Endodermal cell (in vitro differentiated cells): ENCODE measurements around the gene LTBP1. TPM values are rescaled to one million over a fixed set of nuclear protein-coding genes. Genes with fewer than 3 reads are reported as not detected.

Experiments used
- DNase-seq: peaks from one replicate; pipeline ENCODE4 v3.0.0-alpha.2; 2017
- H3K27ac ChIP-seq: 2 replicates; pipeline ENCODE4 v1.5.1; 2013; ENCODE audit warnings: mild to moderate bottlenecking, low read depth, low read length, moderate library complexity
- H3K27me3 ChIP-seq: 2 replicates; pipeline ENCODE4 v1.6.1; 2013; ENCODE audit warnings: mild to moderate bottlenecking, low read length, moderate library complexity; ENCODE audit not compliant: insufficient read depth, control insufficient read depth, poor library complexity, severe bottlenecking
- H3K36me3 ChIP-seq: 2 replicates; pipeline ENCODE4 v1.7.0; 2013; ENCODE audit warnings: mild to moderate bottlenecking, low read length, moderate library complexity; ENCODE audit not compliant: control insufficient read depth, insufficient read depth
- H3K4me1 ChIP-seq: one replicate; pipeline ENCODE4 v1.7.0; 2013; ENCODE audit warnings: low read length; ENCODE audit not compliant: control insufficient read depth, insufficient read depth
- H3K4me3 ChIP-seq: 2 replicates; pipeline ENCODE4 v1.5.1; 2013; ENCODE audit warnings: mild to moderate bottlenecking, low read length, moderate library complexity
- H3K9ac ChIP-seq: 2 replicates; pipeline ENCODE4 v1.6.1; 2013; ENCODE audit warnings: mild to moderate bottlenecking, low read length, moderate library complexity; ENCODE audit not compliant: poor library complexity, severe bottlenecking; ENCODE audit errors: extremely low read depth
- H3K9me3 ChIP-seq: 2 replicates; pipeline ENCODE4 v1.6.1; 2013; ENCODE audit warnings: mild to moderate bottlenecking, low read length, moderate library complexity; ENCODE audit not compliant: control insufficient read depth
- H3K27ac Mint-ChIP-seq: 2 replicates; pipeline ENCODE4 v1.8.0; 2020; ENCODE audit warnings: mixed read lengths
- H3K27me3 Mint-ChIP-seq: 2 replicates; pipeline ENCODE4 v1.8.0; 2021; ENCODE audit warnings: mild to moderate bottlenecking, mixed read lengths; ENCODE audit not compliant: insufficient read depth
- H3K36me3 Mint-ChIP-seq: 2 replicates; pipeline ENCODE4 v1.8.0; 2020; ENCODE audit warnings: low read depth, mixed read lengths
- H3K4me1 Mint-ChIP-seq: 2 replicates; pipeline ENCODE4 v1.8.0; 2020; ENCODE audit warnings: mixed read lengths
- H3K4me3 Mint-ChIP-seq: 2 replicates; pipeline ENCODE4 v1.8.0; 2020; ENCODE audit warnings: mild to moderate bottlenecking, moderate library complexity, mixed read lengths
- H3K9me3 Mint-ChIP-seq: 2 replicates; pipeline ENCODE4 v1.8.0; 2020; ENCODE audit warnings: mild to moderate bottlenecking, mixed read lengths
- CTCF ChIP-seq: fragments of 200-600 bp; sonication (generic); conservative IDR thresholded peaks from 2 replicates; pipeline ENCODE4 v1.5.0; 2021; ENCODE audit warnings: antibody characterized with exemption, mild to moderate bottlenecking
- WGBS, 2 experiments: methylation state at CpG; one replicate each; pipeline versions ENCODE4 v1.1.5 to v1.1.7; 2013; ENCODE audit warnings: missing lambda C conversion rate in 2 of 2, mixed read lengths in 1 of 2; ENCODE audit not compliant: insufficient coverage in 1 of 2, insufficient read length in 1 of 2; 5-methylcytosine and 5-hydroxymethylcytosine counted together
- total RNA-seq, 2 donors: library from RNA; stranded (reverse); fragmentation: NEBNext Ultra II Directional in 1 of 2; extraction: Animal tissue kit (Norgen Biotek cat#: 25700) in 1 of 2; gene quantifications; 2 replicates in 1 of 2; 3 replicates in 1 of 2; pipeline ENCODE4 v1.2.1, GENCODE V29; 2021

The LTBP1 gene
- total RNA-seq, 2 donors from 2014 or later: 43.2 to 43.4 TPM

- Mint-ChIP-seq H3K27me3 (no peaks in the 10 kb centered on the region), H3K9me3 (no peaks in the 10 kb centered on the region), H3K4me3 (no peak overlapping the region), H3K4me1 (peaks cover 15% of the 10 kb centered on the region), H3K27ac (peak overlapping the region; percentile 31), H3K36me3 (no peaks in the 10 kb centered on the region)
- TF ChIP-seq CTCF: no peak
- Histone ChIP-seq H3K36me3 (no peaks in the 10 kb centered on the region), H3K9ac (no peak overlapping the region), H3K4me1 (no peaks in the 10 kb centered on the region), H3K27ac (no peak overlapping the region), H3K27me3 (no peaks in the 10 kb centered on the region), H3K9me3 (no peaks in the 10 kb centered on the region), H3K4me3 (no peak overlapping the region)
- no peak for DNase-seq
- WGBS, 2 experiments: 88 to 89% methylated on average over 8 to 11 of the region's 11 CpGs
These were observed 267.7 kb downstream of the LTBP1 start for GRCh38 chr2:33214436-33214835.

- Histone ChIP-seq H3K4me1 (no peaks in the 10 kb centered on the region), H3K9ac (no peak overlapping the region), H3K27me3 (no peaks in the 10 kb centered on the region), H3K36me3 (no peaks in the 10 kb centered on the region), H3K27ac (no peak overlapping the region), H3K9me3 (no peaks in the 10 kb centered on the region), H3K4me3 (no peak overlapping the region)
- 79 to 88% methylated on average over 3 to 5 of the region's 6 CpGs for whole genome bisulfite sequencing, 2 experiments
- no peaks in the 10 kb centered on the region for H3K36me3 Mint-ChIP-seq
- H3K27me3 Mint-ChIP-seq: no peaks in the 10 kb centered on the region
- DNase-seq: no peak
- H3K4me1 Mint-ChIP-seq: peaks cover 15% of the 10 kb centered on the region
- H3K4me3 Mint-ChIP-seq: no peak overlapping the region
- H3K9me3 Mint-ChIP-seq: no peaks in the 10 kb centered on the region
- no peak for TF ChIP-seq CTCF
- H3K27ac Mint-ChIP-seq: no peak overlapping the region
These were observed 268.1 kb downstream of the LTBP1 start for GRCh38 chr2:33214857-33215256.

GRCh38 chr2:33215299-33215698 is 268.5 kb downstream of the LTBP1 start:
- WGBS, 2 experiments: 97 to 100% methylated on average over 1 to 3 of the region's 3 CpGs
- Histone ChIP-seq H3K36me3 (no peaks in the 10 kb centered on the region), H3K9ac (no peak overlapping the region), H3K27me3 (no peaks in the 10 kb centered on the region), H3K4me1 (no peaks in the 10 kb centered on the region), H3K27ac (no peak overlapping the region), H3K4me3 (no peak overlapping the region), H3K9me3 (no peaks in the 10 kb centered on the region)
- DNase-seq: peak; percentile 56
- H3K9me3 Mint-ChIP-seq: no peaks in the 10 kb centered on the region
- no peaks in the 10 kb centered on the region for H3K36me3 Mint-ChIP-seq
- H3K27ac Mint-ChIP-seq: no peak overlapping the region
- peak; percentile 56 for TF ChIP-seq CTCF
- no peak overlapping the region for H3K4me3 Mint-ChIP-seq
- H3K27me3 Mint-ChIP-seq: no peaks in the 10 kb centered on the region
- peaks cover 15% of the 10 kb centered on the region for H3K4me1 Mint-ChIP-seq
